ENCODE data around the gene ANO3.

DNA sequence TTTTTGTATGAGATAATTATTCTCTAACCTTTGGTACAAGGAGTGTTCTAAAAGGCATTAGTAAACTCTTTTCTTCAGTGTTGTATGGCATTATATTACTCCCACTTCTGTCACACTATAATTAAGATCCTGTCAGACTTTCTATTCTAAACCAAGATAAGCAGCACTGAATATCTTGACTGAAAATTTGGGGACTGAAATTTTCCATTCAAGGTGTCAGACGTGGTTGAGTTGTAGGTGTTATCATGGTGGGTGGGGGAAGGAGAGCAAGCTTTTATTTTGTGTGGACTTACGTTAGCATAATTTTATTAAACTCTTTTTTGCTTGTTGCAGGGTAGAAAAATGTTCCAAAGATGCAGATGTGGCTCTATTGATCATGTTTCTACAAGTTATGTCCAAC, 217.2 kb downstream of the ANO3 start:
- TF ChIP-seq, protein P1, sequence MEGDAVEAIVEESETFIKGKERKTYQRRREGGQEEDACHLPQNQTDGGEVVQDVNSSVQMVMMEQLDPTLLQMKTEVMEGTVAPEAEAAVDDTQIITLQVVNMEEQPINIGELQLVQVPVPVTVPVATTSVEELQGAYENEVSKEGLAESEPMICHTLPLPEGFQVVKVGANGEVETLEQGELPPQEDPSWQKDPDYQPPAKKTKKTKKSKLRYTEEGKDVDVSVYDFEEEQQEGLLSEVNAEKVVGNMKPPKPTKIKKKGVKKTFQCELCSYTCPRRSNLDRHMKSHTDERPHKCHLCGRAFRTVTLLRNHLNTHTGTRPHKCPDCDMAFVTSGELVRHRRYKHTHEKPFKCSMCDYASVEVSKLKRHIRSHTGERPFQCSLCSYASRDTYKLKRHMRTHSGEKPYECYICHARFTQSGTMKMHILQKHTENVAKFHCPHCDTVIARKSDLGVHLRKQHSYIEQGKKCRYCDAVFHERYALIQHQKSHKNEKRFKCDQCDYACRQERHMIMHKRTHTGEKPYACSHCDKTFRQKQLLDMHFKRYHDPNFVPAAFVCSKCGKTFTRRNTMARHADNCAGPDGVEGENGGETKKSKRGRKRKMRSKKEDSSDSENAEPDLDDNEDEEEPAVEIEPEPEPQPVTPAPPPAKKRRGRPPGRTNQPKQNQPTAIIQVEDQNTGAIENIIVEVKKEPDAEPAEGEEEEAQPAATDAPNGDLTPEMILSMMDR (conservative IDR thresholded peaks at IDR 0.05; ENCODE audit: low read depth, low read length) = no peak
- TF ChIP-seq, protein P2, sequence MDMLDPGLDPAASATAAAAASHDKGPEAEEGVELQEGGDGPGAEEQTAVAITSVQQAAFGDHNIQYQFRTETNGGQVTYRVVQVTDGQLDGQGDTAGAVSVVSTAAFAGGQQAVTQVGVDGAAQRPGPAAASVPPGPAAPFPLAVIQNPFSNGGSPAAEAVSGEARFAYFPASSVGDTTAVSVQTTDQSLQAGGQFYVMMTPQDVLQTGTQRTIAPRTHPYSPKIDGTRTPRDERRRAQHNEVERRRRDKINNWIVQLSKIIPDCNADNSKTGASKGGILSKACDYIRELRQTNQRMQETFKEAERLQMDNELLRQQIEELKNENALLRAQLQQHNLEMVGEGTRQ (IDR thresholded peaks at IDR 0.05; ENCODE audit: low read depth, low read length) = no peak
- no peak for TF ChIP-seq CEBPB (IDR thresholded peaks at IDR 0.05; ENCODE audit: low read depth, low read length)
- TF ChIP-seq, protein P3, sequence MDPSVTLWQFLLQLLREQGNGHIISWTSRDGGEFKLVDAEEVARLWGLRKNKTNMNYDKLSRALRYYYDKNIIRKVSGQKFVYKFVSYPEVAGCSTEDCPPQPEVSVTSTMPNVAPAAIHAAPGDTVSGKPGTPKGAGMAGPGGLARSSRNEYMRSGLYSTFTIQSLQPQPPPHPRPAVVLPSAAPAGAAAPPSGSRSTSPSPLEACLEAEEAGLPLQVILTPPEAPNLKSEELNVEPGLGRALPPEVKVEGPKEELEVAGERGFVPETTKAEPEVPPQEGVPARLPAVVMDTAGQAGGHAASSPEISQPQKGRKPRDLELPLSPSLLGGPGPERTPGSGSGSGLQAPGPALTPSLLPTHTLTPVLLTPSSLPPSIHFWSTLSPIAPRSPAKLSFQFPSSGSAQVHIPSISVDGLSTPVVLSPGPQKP (IDR thresholded peaks at IDR 0.05; ENCODE audit: borderline replicate concordance, low read depth, low read length) = no peak
- TF ChIP-seq CHD1 (IDR thresholded peaks at IDR 0.05; ENCODE audit: low read depth, low read length) = no peak
- TF ChIP-seq POLR2A (IDR thresholded peaks at IDR 0.05; ENCODE audit: low read depth, low read length) = no peak
- no peak for TF ChIP-seq RAD21 (IDR thresholded peaks at IDR 0.05; ENCODE audit: low read length)
- no peak for TF ChIP-seq MXI1 (IDR thresholded peaks at IDR 0.05; ENCODE audit: borderline replicate concordance, low read depth, low read length)
- TF ChIP-seq NFE2L2 (IDR thresholded peaks at IDR 0.05; ENCODE audit: low read depth, low read length) = no peak
